CD4-positive, alpha-beta T cell treated with Interleukin-12 subunit alpha and Interleukin-12 subunit beta, for 1 hour (primary cell): ENCODE results near the gene CUZD1.
"Not testable (repeated sequence)": the region's sequence is repeated elsewhere in the genome, so short reads cannot be mapped to it uniquely, and the experiment has no call there.

Experiments used
- DNase-seq: peaks from one replicate; pipeline ENCODE4 v3.0.0-alpha.2; 2020

Gene CUZD1

GRCh38 chr10:122845783-122846332 lies at the start of gene CUZD1:
Gene CUZD1 (minus strand): TSS chr10:122845857. CDS start chr10:122845843, 14 bp downstream.
- no peak for DNase-seq

- no peak for DNase-seq
Measured at GRCh38 chr10:122894261-122894944, 48.7 kb upstream of the CUZD1 start.

- DNase-seq: no peak
Measured at GRCh38 chr10:122884166-122884565, 38.5 kb upstream of the CUZD1 start.

- no peak for DNase-seq
Measured at GRCh38 chr10:122882766-122883165, 37.1 kb upstream of the CUZD1 start.

- DNase-seq: peak; percentile 97
Measured at GRCh38 chr10:122879339-122880273, 33.9 kb upstream of the CUZD1 start, which contains the start of gene FAM24B. Gene FAM24B (minus strand): TSS chr10:122879581. CDS start chr10:122850515, 29,066 bp downstream.

- peak; percentile 20 for DNase-seq
Measured at GRCh38 chr10:122878799-122879338, 33.2 kb upstream of the CUZD1 start.

GRCh38 chr10:122877264-122877663 lies 31.6 kb upstream of the CUZD1 start:
- no peak for DNase-seq

- no peak for DNase-seq
Measured at GRCh38 chr10:122876467-122876855, 30.8 kb upstream of the CUZD1 start.

- DNase-seq: no peak
Measured at GRCh38 chr10:122875843-122876466, 30.3 kb upstream of the CUZD1 start.

GRCh38 chr10:122871947-122872346 lies 26.3 kb upstream of the CUZD1 start:
- DNase-seq: not testable (repeated sequence)

GRCh38 chr10:122868768-122869167 lies 23.1 kb upstream of the CUZD1 start:
- DNase-seq: not testable (repeated sequence)

GRCh38 chr10:122866757-122867482 lies 21.3 kb upstream of the CUZD1 start:
- DNase-seq: not testable (repeated sequence)

- no peak for DNase-seq
Measured at GRCh38 chr10:122864901-122865300, 19.2 kb upstream of the CUZD1 start.

- DNase-seq: no peak
Measured at GRCh38 chr10:122864194-122864592, 18.5 kb upstream of the CUZD1 start.

GRCh38 chr10:122863216-122864193 lies 17.8 kb upstream of the CUZD1 start:
- DNase-seq: no peak

GRCh38 chr10:122861711-122862161 lies 16.1 kb upstream of the CUZD1 start:
- DNase-seq: no peak

GRCh38 chr10:122859527-122859926 lies 13.9 kb upstream of the CUZD1 start:
- no peak for DNase-seq

- DNase-seq: not testable (repeated sequence)
Measured at GRCh38 chr10:122858042-122858441, 12.4 kb upstream of the CUZD1 start.

GRCh38 chr10:122856902-122857301 lies 11.2 kb upstream of the CUZD1 start:
- DNase-seq: no peak

GRCh38 chr10:122855745-122856144 lies 10.1 kb upstream of the CUZD1 start:
- no peak for DNase-seq

GRCh38 chr10:122854648-122855047 lies 9.0 kb upstream of the CUZD1 start:
- no peak for DNase-seq
